Measurements from ENCODE around the gene EHMT1. TPM values are rescaled to one million over a fixed set of nuclear protein-coding genes. Genes with fewer than 3 reads are reported as not detected.
A peak's percentile ranks its signal among the peaks of the same experiment; 100 is the strongest.

EHMT1 gene
- total and polyA plus RNA-seq, 2 of the 8 experiments (the other 6 are each of a cell fraction or from before 2014, with no cell fraction given): 95.7 to 163 TPM

- peak overlapping the region; percentile 55; the same call in 1 of the 2 replicates for H2BK20ac ChIP-seq (ENCODE audit: low read length)
- ChIA-PET CTCF (ENCODE audit: partially characterized antibody) (interaction anchor here (0.5 to 7.0 kb wide), 24 partner anchors 8 to 202 kb away, joined by 3 to 98 read pairs (median 4); partner anchors contain the start of genes DPH7 and EHMT1), POLR2A (ENCODE audit: partially characterized antibody) (interaction anchor here (0.6 to 1.8 kb wide), 4 partner anchors 21 to 92 kb away, joined by 3 to 8 read pairs (median 3); no protein-coding TSS in a partner anchor)
- H3K4me2 ChIP-seq (ENCODE audit: insufficient read depth in 1 of 2, low read depth in 2 of 2, low read length in 2 of 2): peak overlapping the region; percentile 36 to 38; a peak in 2 of 4 replicates
- H4K8ac ChIP-seq (ENCODE audit: extremely low read depth, insufficient read depth, low read length): no peak overlapping the region; the same call in 1 of the 2 replicates
- H3K4ac ChIP-seq (replicated peaks; ENCODE audit: insufficient read length, low read depth, low read length): no peak overlapping the region
- H2AFZ ChIP-seq (ENCODE audit: low read length): no peak overlapping the region
- H3K9me3 ChIP-seq (ENCODE audit: insufficient read depth in 2 of 2, low read depth in 1 of 2, low read length in 1 of 2): no peaks in the 10 kb centered on the region
- peak overlapping the region; percentile 94; the same call in 1 of the 2 replicates for H2BK12ac ChIP-seq (ENCODE audit: low read depth, low read length)
- H3K36me3 ChIP-seq (ENCODE audit: control insufficient read depth in 2 of 4, insufficient read depth in 4 of 4, low read length in 3 of 4): peaks cover 0 to 6% (median 1%) of the 10 kb centered on the region in 4 experiments; a peak in 2 of 8 replicates
- 64% methylated on average over 10 of the region's 10 CpGs; no CpG with 5 or more reads in 1 of the 2 experiments for WGBS, 2 experiments (ENCODE audit: extremely low coverage in 1 of 2, insufficient coverage in 1 of 2, insufficient read length in 1 of 2, insufficient replicate concordance in 2 of 2, low coverage in 1 of 2, low lambda C conversion rate in 2 of 2, missing lambda C conversion rate in 1 of 2)
- peaks cover 8% of the 10 kb centered on the region for H3K79me1 ChIP-seq (ENCODE audit: low read depth, low read length)
- H2BK120ac ChIP-seq (replicated peaks; ENCODE audit: low read depth, low read length): peak overlapping the region; percentile 24
- H4K20me1 ChIP-seq (replicated peaks in 1 of 2; ENCODE audit: control insufficient read depth in 1 of 2, insufficient read depth in 2 of 2, low read length in 2 of 2): peaks cover 11 to 20% of the 10 kb centered on the region in 2 experiments
- no peak overlapping the region for H3K23ac ChIP-seq (ENCODE audit: insufficient read length)
- peak overlapping the region; percentile 87 for H2AK5ac ChIP-seq (ENCODE audit: low read depth, low read length)
- peak overlapping the region; percentile 86 for H4K91ac ChIP-seq (replicated peaks; ENCODE audit: insufficient read length, low read length)
- H3K18ac ChIP-seq (ENCODE audit: extremely low read depth, low read length): no peak overlapping the region
- H4K5ac ChIP-seq (ENCODE audit: insufficient read length, low read depth, low read length): no peak overlapping the region
- peak overlapping the region; percentile 56 for H3K27ac ChIP-seq (ENCODE audit: low read depth, low read length)
- no peak overlapping the region for H3K14ac ChIP-seq (ENCODE audit: insufficient read length)
- peaks cover 24 to 49% (median 36%) of the 10 kb centered on the region in 4 experiments for H3K4me1 ChIP-seq (replicated peaks in 1 of 4; ENCODE audit: control insufficient read depth in 3 of 4, insufficient read depth in 4 of 4, low read length in 3 of 4)
- DNase-seq (ENCODE audit: low read depth in 1 of 2, low spot score in 2 of 2) (no peak), FAIRE-seq (no peak)
- H3K9ac ChIP-seq (replicated peaks in 1 of 4; ENCODE audit: extremely low read depth in 1 of 4, low read depth in 3 of 4, low read length in 3 of 4): 0 out of 7 replicates have a peak overlapping the region, but pooled peaks of 1 of the 4 experiments have one; percentile 14
- TF ChIP-seq MAX (IDR thresholded peaks at IDR 0.05) (0 out of 2 replicates have a peak, but pooled peaks have one; percentile 19), SAP30 (IDR thresholded peaks at IDR 0.05; ENCODE audit: insufficient read depth, insufficient replicate concordance, low read length) (no peak), POU5F1 (IDR thresholded peaks at IDR 0.05; ENCODE audit: low read depth, low read length) (no peak), TAF7 (optimal IDR thresholded peaks at IDR 0.05; ENCODE audit: borderline replicate concordance, low read depth, low read length) (no peak), CHD2 (IDR thresholded peaks at IDR 0.05; ENCODE audit: low read length) (no peak)
- H3K27me3 ChIP-seq (replicated peaks in 1 of 4; ENCODE audit: control insufficient read depth in 3 of 4, extremely low read depth in 1 of 4, insufficient read depth in 3 of 4, low read length in 3 of 4): no peaks in the 10 kb centered on the region
- peak overlapping the region; percentile 93 for H2BK5ac ChIP-seq (ENCODE audit: low read depth, low read length)
- no peaks in the 10 kb centered on the region for H3K23me2 ChIP-seq (ENCODE audit: low read depth, low read length)
- peaks cover 9 to 82% of the 10 kb centered on the region in 2 experiments for H3K79me2 ChIP-seq (ENCODE audit: control insufficient read depth in 1 of 2, insufficient read depth in 2 of 2, low read length in 2 of 2)
- H2BK15ac ChIP-seq (ENCODE audit: low read length): peak overlapping the region; percentile 6; the same call in 1 of the 2 replicates
- H3K56ac ChIP-seq (replicated peaks; ENCODE audit: insufficient read length, low read depth, low read length): no peak overlapping the region
- H3K4me3 ChIP-seq (ENCODE audit: extremely low read depth in 1 of 4, insufficient read depth in 2 of 4, low read depth in 3 of 4, low read length in 4 of 4): no peak overlapping the region
Observed at GRCh38 chr9:137673886-137674285, 55.1 kb downstream of the EHMT1 start.

Data from H1 (cell line).